Natural killer cell (primary cell): ENCODE data around the gene PTH2R. TPM values are rescaled to one million over a fixed set of nuclear protein-coding genes. Genes with fewer than 3 reads are reported as not detected.
A peak's percentile ranks its signal among the peaks of the same experiment; 100 is the strongest.
"Not testable (repeated sequence)": the region's sequence is repeated elsewhere in the genome, so short reads cannot be mapped to it uniquely, and the experiment has no call there.

Source experiments
- ATAC-seq, 3 donors: fragments of 150-1000 bp in 2 of 3; fragments of 200-7000 bp in 1 of 3; cut with Tn5 transposase; 1 replicate in 1 of 3; 2 replicates in 2 of 3; pipeline ENCODE4 v1.10.0; 2021; ENCODE audit warnings: mild to moderate bottlenecking in 2 of 3, moderate library complexity in 2 of 3
- DNase-seq, 2 donors: peaks; one replicate each; pipeline versions ENCODE4 v3.0.0 to v3.0.0-alpha.2; 2013 to 2021; ENCODE audit warnings: mixed read lengths in 1 of 2
- H3K27ac ChIP-seq: one replicate; pipeline ENCODE4 v1.5.1; 2013; ENCODE audit warnings: mild to moderate bottlenecking, low read length
- H3K27me3 ChIP-seq: one replicate; pipeline ENCODE4 v1.6.1; 2013; ENCODE audit warnings: low read length; ENCODE audit not compliant: control insufficient read depth, insufficient read depth
- H3K36me3 ChIP-seq: one replicate; pipeline ENCODE4 v1.6.1; 2013; ENCODE audit warnings: low read length; ENCODE audit not compliant: control insufficient read depth, insufficient read depth
- H3K4me1 ChIP-seq: one replicate; pipeline ENCODE4 v1.6.1; 2013; ENCODE audit warnings: low read length; ENCODE audit not compliant: control insufficient read depth, insufficient read depth
- H3K4me3 ChIP-seq: one replicate; pipeline ENCODE4 v1.5.1; 2013; ENCODE audit warnings: low read length
- H3K9me3 ChIP-seq: one replicate; pipeline ENCODE4 v1.6.1; 2013; ENCODE audit warnings: low read length; ENCODE audit not compliant: control insufficient read depth, insufficient read depth
- H3K27ac Mint-ChIP-seq, 2 donors: one replicate each; pipeline ENCODE4 v1.8.0; 2022; ENCODE audit warnings: mild to moderate bottlenecking in 2 of 2, mixed read lengths in 2 of 2, moderate library complexity in 1 of 2
- H3K27me3 Mint-ChIP-seq, 2 donors: one replicate each; pipeline ENCODE4 v1.8.0; 2022; ENCODE audit warnings: low read depth in 2 of 2, mixed read lengths in 2 of 2
- H3K36me3 Mint-ChIP-seq: one replicate; pipeline ENCODE4 v1.8.0; 2022; ENCODE audit warnings: mixed read lengths
- H3K4me1 Mint-ChIP-seq, 2 donors: one replicate each; pipeline ENCODE4 v1.8.0; 2022; ENCODE audit warnings: mixed read lengths in 2 of 2
- H3K4me3 Mint-ChIP-seq: one replicate; pipeline ENCODE4 v1.8.0; 2022; ENCODE audit warnings: mild to moderate bottlenecking, moderate library complexity, mixed read lengths
- H3K9me3 Mint-ChIP-seq, 2 donors: one replicate each; pipeline ENCODE4 v1.8.0; 2022; ENCODE audit warnings: mixed read lengths in 2 of 2
- CTCF ChIP-seq: fragments of 200-600 bp; IDR thresholded peaks from one replicate; pipeline ENCODE4 v1.8.0; 2022; ENCODE audit warnings: antibody characterized with exemption
- WGBS: methylation state at CpG from one replicate; pipeline ENCODE4 v1.1.7; 2013; ENCODE audit warnings: missing lambda C conversion rate; ENCODE audit not compliant: insufficient coverage; 5-methylcytosine and 5-hydroxymethylcytosine counted together
- intact Hi-C: fragments of 100-400 bp; cut with micrococcal nuclease; formaldehyde crosslinking; loops from one replicate; pipeline ENCODE4 v1.14.2; 2022
- total RNA-seq, 4 donors: library from RNA; stranded (reverse); fragments of 120-200 nt in 1 of 4; gene quantifications; one replicate each; pipeline versions ENCODE4 v1.2.3 to v1.2.4, GENCODE V29; 2013 to 2022

The PTH2R gene
- total RNA-seq, 3 donors from 2014 or later (not counting 1 experiment from before 2014, with no cell fraction given), result 0.50 to 0.65 (median 0.61) TPM

GRCh38 chr2:208437755-208438154 lies 31.2 kb downstream of the PTH2R start:
- H3K27ac Mint-ChIP-seq, result no peak overlapping the region
- no peaks in the 10 kb centered on the region for H3K9me3 ChIP-seq
- no peak overlapping the region for H3K27ac ChIP-seq
- H3K36me3 Mint-ChIP-seq, result no peaks in the 10 kb centered on the region
- no peaks in the 10 kb centered on the region for H3K27me3 Mint-ChIP-seq
- no peaks in the 10 kb centered on the region for H3K4me1 Mint-ChIP-seq
- H3K4me1 ChIP-seq, result no peaks in the 10 kb centered on the region
- DNase-seq, result no peak
- 83% methylated on average over 2 of the region's 3 CpGs for WGBS
- H3K4me3 Mint-ChIP-seq, result no peak overlapping the region
- no peaks in the 10 kb centered on the region for H3K27me3 ChIP-seq
- H3K9me3 Mint-ChIP-seq, result no peaks in the 10 kb centered on the region
- no peaks in the 10 kb centered on the region for H3K36me3 ChIP-seq
- no peak for ATAC-seq
- no peak overlapping the region for H3K4me3 ChIP-seq
- TF ChIP-seq CTCF, result no peak
- intact Hi-C loops, result no loop called here

- no peaks in the 10 kb centered on the region for H3K4me1 Mint-ChIP-seq
- 89% methylated on average over 2 of the region's 2 CpGs for WGBS
Observed at GRCh38 chr2:208440716-208441115, 34.1 kb downstream of the PTH2R start.

GRCh38 chr2:208441951-208442350 lies 35.4 kb downstream of the PTH2R start:
- ATAC-seq (no peak), DNase-seq (no peak)
- WGBS, result no CpG with 5 or more reads among the region's 2 CpGs
- H3K36me3 ChIP-seq, result no peaks in the 10 kb centered on the region
- no peaks in the 10 kb centered on the region for H3K27me3 ChIP-seq
- no peaks in the 10 kb centered on the region for H3K4me1 ChIP-seq
- no peak overlapping the region for H3K4me3 ChIP-seq
- Mint-ChIP-seq H3K27me3 (no peaks in the 10 kb centered on the region), H3K27ac (no peak overlapping the region), H3K4me1 (no peaks in the 10 kb centered on the region), H3K36me3 (no peaks in the 10 kb centered on the region), H3K4me3 (no peak overlapping the region), H3K9me3 (no peaks in the 10 kb centered on the region)
- intact Hi-C loops, result no loop called here
- no peaks in the 10 kb centered on the region for H3K9me3 ChIP-seq
- no peak for TF ChIP-seq CTCF
- no peak overlapping the region for H3K27ac ChIP-seq

More at GRCh38 chr2:208440716-208441115, 34.1 kb downstream of the PTH2R start:
- ATAC-seq (peak in 1 of 3 donors; percentile 17), DNase-seq (no peak)
- Histone ChIP-seq H3K4me1 (no peaks in the 10 kb centered on the region), H3K4me3 (no peak overlapping the region), H3K27me3 (no peaks in the 10 kb centered on the region), H3K9me3 (no peaks in the 10 kb centered on the region), H3K27ac (no peak overlapping the region), H3K36me3 (no peaks in the 10 kb centered on the region)
- Mint-ChIP-seq H3K27me3 (no peaks in the 10 kb centered on the region), H3K36me3 (no peaks in the 10 kb centered on the region), H3K9me3 (no peaks in the 10 kb centered on the region), H3K27ac (no peak overlapping the region), H3K4me3 (no peak overlapping the region)
- TF ChIP-seq CTCF, result no peak
- intact Hi-C loops, result no loop called here

- H3K36me3 Mint-ChIP-seq, H3K4me3 Mint-ChIP-seq, H3K9me3 ChIP-seq, H3K36me3 ChIP-seq, H3K4me1 Mint-ChIP-seq, H3K27ac Mint-ChIP-seq, H3K4me1 ChIP-seq, ATAC-seq, DNase-seq, intact Hi-C loops, H3K9me3 Mint-ChIP-seq, H3K27me3 ChIP-seq, H3K4me3 ChIP-seq, H3K27ac ChIP-seq, H3K27me3 Mint-ChIP-seq: not testable (repeated sequence)
- WGBS, result 92% methylated on average over 3 of the region's 6 CpGs
Observed at GRCh38 chr2:208447447-208447846, 40.9 kb downstream of the PTH2R start.
